HG03342 (cell line): ENCODE data around the gene NATD1.
A peak's percentile ranks its signal among the peaks of the same experiment; 100 is the strongest.

Source experiments
- ATAC-seq: cut with Tn5 transposase; IDR thresholded peaks from one replicate; pipeline ENCODE4 v1.9.1; 2021; ENCODE audit warnings: mild to moderate bottlenecking, moderate library complexity; ENCODE audit not compliant: unreplicated experiment

Gene NATD1, protein sequence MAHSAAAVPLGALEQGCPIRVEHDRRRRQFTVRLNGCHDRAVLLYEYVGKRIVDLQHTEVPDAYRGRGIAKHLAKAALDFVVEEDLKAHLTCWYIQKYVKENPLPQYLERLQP

GRCh38 chr17:21252796-21253645, at the start of gene NATD1:
NATD1 (minus strand) TSS chr17:21253410; CDS start chr17:21253264, 146 bp downstream.
- peak; percentile 72 for ATAC-seq

DNA sequence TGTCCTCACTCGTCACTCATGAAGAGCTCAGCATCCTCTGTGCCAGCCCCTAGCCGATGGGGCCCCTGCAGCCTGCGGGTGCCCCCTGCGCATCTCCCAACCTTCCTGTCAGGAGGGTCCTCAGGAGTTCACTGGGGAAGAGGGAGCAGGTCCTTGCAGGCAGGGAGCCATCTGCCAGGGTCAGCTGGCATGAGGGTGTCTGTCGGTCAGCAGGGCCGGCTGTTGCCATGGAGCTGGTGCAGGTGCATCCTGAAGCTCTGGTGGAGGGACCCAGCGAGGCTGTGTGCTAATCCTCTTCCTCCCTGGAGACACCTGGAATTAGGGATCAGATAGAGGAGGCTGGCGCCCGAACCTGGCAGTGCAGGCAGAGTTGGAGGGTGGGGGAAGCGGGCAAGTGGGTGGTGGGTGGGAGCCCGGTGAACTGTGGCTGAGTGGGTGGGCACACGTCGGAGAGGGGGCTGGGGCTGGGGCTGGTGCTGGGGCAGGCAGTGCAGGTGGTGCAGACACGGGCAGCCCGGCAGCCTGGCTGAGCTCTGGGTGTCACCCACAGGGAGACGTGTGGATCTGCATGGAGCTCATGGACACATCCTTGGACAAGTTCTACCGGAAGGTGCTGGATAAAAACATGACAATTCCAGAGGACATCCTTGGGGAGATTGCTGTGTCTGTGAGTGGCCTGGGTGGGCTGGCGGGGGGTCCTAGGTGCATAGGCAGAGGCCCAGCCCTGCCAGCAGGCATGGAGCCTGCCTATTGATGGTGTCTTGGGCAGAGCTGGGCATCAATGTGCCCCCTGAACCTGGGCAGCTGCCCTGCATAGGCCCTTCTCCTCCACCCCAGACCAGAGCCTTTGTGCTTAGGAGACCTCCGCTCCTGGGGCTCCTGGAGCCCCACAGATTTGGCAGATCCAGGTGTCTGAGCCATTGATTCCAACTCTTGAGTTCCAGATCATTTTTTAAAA, 48.7 kb upstream of the NATD1 start:
- no peak for ATAC-seq

DNA sequence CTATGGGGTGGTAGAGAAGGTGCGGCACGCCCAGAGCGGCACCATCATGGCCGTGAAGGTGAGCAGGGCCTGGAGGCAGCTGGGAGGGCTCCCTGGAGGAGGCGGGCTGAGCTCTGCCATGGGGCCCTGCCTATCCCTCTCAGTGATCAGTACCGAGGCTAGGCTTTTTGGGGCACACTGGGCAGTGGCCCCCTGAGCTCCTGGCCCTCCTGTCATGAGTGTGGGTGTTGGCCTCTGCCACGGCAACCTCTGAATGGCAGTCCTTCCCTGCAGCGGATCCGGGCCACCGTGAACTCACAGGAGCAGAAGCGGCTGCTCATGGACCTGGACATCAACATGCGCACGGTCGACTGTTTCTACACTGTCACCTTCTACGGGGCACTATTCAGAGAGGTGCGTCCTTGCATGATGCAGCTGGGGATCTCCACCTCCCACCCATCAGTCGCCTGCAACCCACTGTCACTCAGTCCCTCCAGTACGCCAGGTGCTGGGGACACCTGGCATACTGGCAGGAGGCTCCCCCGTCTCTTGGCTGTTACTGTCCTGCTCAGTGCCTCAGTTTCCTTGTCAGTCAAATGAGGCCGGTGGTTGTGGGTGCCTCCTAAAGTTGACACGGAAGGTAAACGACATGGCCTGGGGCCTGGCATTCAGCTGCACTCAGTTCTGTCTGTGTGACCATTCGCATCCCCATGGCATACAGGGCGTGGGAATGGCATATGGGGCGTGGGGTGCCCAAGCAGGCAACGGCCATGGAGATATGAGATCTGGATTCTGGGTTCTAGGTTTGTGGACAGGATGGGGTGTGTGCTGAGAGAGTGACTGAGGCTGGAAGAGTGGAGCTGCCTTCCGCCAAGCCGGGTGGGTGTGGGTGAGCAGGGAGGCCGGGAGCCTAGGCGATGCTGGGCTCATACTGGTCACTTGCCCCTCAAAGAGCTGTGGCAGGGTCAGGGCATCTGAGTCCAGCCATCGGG, 47.7 kb upstream of the NATD1 start:
- ATAC-seq, result no peak

- no peak for ATAC-seq
These were observed 46.9 kb upstream of the NATD1 start for GRCh38 chr17:21299981-21300600.

DNA sequence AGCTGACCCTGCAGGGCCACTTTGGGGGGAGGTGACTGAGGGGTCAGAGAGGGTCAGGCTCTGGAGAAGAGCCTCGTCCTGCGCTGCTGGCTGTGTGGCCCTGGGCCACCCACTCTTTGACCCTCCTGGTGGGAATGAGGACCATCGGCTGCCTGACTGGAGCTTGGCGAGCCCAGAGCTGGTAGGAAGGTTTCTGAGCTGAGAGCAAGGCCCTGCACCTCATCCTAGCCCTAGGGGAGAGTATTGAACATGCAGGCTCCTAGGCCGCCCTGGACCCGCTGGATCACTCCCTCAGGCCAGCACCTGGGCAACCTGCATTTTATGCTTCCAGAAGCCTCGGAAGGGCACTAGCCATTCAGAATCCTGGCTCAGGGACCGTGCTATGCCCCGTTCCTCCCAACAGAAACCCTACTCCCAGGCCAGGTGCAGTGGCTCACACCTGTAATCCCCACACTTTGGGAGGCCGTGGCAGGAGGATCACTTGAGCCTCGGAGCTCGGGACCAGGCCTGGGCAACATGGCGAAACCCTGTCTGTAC, 45.8 kb upstream of the NATD1 start:
- ATAC-seq, result no peak

- ATAC-seq, result no peak
These were observed 45.1 kb upstream of the NATD1 start for GRCh38 chr17:21298056-21298982.

- no peak for ATAC-seq
These were observed 44.4 kb upstream of the NATD1 start for GRCh38 chr17:21297597-21297996.

DNA sequence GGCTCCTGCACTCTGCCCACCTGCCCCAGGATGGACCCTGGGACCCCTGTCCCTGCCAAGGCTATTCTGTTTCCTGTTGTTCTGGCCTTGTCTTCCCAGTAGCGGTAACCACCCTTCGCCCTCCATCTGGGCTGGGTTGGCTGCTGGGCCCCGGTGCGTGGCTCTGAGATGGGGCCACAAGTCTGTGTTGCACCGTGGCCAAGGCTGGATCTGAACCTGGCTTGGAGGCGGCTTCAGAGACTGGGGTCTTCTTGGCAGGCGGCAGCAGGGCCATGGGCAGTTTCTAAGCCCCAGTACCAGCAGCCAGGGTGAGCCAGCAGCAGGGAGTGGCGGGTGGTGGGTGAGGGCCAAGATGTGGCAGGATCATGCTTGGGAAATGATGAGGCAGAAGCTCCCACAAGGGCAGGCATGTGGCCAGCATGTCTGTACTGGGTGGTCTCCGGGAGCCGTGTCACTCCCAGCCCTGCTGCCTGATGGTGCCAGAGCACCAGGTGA, 43.9 kb upstream of the NATD1 start:
- ATAC-seq, result no peak

GRCh38 chr17:21296097-21297025, 43.2 kb upstream of the NATD1 start:
- ATAC-seq, result no peak

GRCh38 chr17:21295036-21295952, 42.1 kb upstream of the NATD1 start:
- ATAC-seq, result no peak

GRCh38 chr17:21294321-21295035, 41.3 kb upstream of the NATD1 start:
- ATAC-seq, result no peak

- no peak for ATAC-seq
These were observed 40.6 kb upstream of the NATD1 start for GRCh38 chr17:21293831-21294210.

DNA sequence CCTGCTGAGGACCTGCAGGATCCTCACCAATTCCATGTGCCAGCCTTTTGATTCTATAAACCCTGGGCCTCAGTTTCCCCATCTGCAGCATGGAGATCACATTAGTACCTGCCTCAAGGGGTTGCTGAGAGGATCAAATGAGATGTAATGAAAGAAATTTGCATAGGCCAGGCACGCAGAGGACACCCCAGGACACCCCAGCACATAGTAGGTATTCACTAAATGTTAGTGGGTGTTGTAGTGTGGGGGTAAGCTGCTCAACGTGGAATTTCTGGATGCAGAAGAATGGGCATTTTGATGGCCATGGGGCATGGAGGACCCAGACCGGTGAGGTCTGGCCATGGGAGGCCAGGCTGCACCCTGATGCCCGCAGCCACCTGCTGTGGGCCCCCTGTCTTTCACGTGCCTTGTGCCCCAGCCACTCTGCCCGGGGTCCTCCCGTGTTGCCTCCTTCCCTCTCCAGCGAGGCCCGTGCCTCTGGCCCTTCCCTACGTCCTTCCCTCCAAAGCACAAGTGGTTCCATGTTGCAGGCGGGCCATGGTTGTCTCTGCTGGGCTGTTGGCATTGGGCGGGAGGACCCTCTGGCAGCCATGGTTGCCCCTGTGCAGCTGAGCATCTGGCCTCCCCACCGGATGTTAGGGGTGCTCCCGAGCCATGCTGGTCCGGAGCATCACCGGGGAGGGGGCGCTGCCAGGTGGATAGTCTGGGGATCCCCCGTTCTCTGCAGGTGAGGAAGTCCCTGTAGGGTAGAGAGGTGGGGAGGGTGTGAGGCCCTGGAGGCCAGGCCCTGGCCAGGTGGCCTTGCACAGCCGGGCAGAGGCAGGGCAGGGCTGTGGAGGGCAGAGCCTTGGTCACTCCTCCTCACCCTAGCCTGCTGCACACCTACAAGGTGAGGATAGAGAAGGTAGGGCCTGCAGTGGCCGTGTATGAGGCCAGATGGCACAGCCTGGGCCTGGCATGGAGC, 39.9 kb upstream of the NATD1 start:
- no peak for ATAC-seq

DNA sequence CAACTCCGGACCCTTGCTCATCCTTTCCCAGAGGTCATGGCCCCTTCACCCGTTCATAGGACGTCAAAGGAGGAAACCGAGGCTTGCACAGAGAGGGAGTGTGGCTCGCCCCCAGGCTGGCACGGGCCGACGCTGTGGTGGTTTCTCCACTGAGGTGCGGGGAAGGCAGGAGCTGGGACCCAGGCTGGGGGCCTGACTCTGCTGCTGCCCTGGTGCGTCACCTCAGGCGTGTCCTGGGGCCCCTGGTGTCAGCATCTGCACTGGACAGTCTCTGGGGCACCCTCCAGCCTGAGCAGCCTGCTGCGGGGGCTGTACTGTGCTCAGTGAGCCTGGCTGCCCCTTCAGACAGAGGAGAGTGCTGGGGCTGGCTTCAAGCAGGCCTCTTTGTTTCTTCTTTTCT, 38.7 kb upstream of the NATD1 start:
- no peak for ATAC-seq
